Kidney (tissue), 14 donors: Measurements from ENCODE around the gene CAPN7. TPM values are rescaled to one million over a fixed set of nuclear protein-coding genes. Genes with fewer than 3 reads are reported as not detected.

ENCODE experiments used
- DNase-seq, 5 donors: peaks; one replicate each; pipeline ENCODE4 v3.0.0-alpha.2; 2013 to 2020
- FAIRE-seq: peaks from 2 replicates; lab custom pipeline; 2012; peaks lifted over from hg19 to GRCh38; lab: Jason Lieb, UNC
- H3K27ac ChIP-seq, 2 donors: one replicate each; pipeline ENCODE4 v1.7.0; 2013; ENCODE audit warnings: low read depth in 2 of 2, low read length in 2 of 2, inconsistent platforms in 1 of 2
- H3K27me3 ChIP-seq: one replicate; pipeline ENCODE4 v1.7.1; 2013; ENCODE audit warnings: low read length, inconsistent platforms; ENCODE audit not compliant: control insufficient read depth, insufficient read depth
- H3K36me3 ChIP-seq, 3 donors: one replicate each; pipeline versions ENCODE4 v1.7.0 to v1.7.1; 2013; ENCODE audit warnings: low read length in 3 of 3, control low read depth in 1 of 3, inconsistent platforms in 1 of 3; ENCODE audit not compliant: insufficient read depth in 3 of 3, control insufficient read depth in 2 of 3
- H3K4me1 ChIP-seq, 3 donors: one replicate each; pipeline versions ENCODE4 v1.7.0 to v1.7.1; 2013; ENCODE audit warnings: low read length in 3 of 3, inconsistent platforms in 1 of 3, low read depth in 1 of 3; ENCODE audit not compliant: control insufficient read depth in 2 of 3, insufficient read depth in 2 of 3
- H3K4me3 ChIP-seq, 3 donors: one replicate each; pipeline versions ENCODE4 v1.7.0 to v1.8.1; 2013; ENCODE audit warnings: low read length in 3 of 3, control low read depth in 1 of 3, inconsistent platforms in 1 of 3
- H3K9ac ChIP-seq, 3 donors: one replicate each; pipeline versions ENCODE4 v1.7.0 to v1.7.1; 2013; ENCODE audit warnings: low read length in 3 of 3, control low read depth in 1 of 3, inconsistent platforms in 1 of 3
- H3K9me3 ChIP-seq, 3 donors: one replicate each; pipeline versions ENCODE4 v1.7.0 to v1.7.1; 2013; ENCODE audit warnings: low read length in 3 of 3, control low read depth in 1 of 3, inconsistent platforms in 1 of 3; ENCODE audit not compliant: control insufficient read depth in 2 of 3, insufficient read depth in 1 of 3
- CTCF ChIP-seq: IDR thresholded peaks from 3 replicates; pipeline ENCODE4 v1.5.1; 2012; ENCODE audit warnings: mild to moderate bottlenecking, moderate library complexity, borderline replicate concordance; ENCODE audit not compliant: insufficient read depth; ENCODE audit errors: extremely low read depth
- intact Hi-C: fragments of 100-400 bp; cut with DNase I; formaldehyde crosslinking; loops from one replicate; pipeline ENCODE4 v1.11.1; 2022
- polyA plus RNA-seq: library from polyadenylated mRNA; stranded (reverse); fragments of 350-450 nt; fragmentation: Illumina TruSeq; extraction: RNeasy Lipid Tissue Mini Kit (QIAGEN cat#74804); gene quantifications from one replicate; pipeline ENCODE4 v1.2.3, GENCODE V29; 2014; ENCODE audit warnings: low read depth, low replicate concordance; ENCODE audit not compliant: insufficient read depth
- total RNA-seq: library from RNA; stranded (reverse); fragmentation: NEBNext Ultra II Directional; extraction: Animal tissue kit (Norgen Biotek cat#: 25700); gene quantifications from one replicate; pipeline ENCODE4 v1.2.1, GENCODE V29; 2021
- donor health status: control.
- donor health status: control.
- donor health status: control.
- donor health status: control.
- donor health status: control.
- donor health status: DM: yes; HTN: yes; CAD: no.
- donor health status: Normal renal cell carcinoma (clear cell type).

CAPN7 gene
- total and polyA plus RNA-seq, 2 donors from 2014 or later: 14.9 to 40.7 TPM

- intact Hi-C loops: no loop called here
- no peaks in the 10 kb centered on the region for H3K9me3 ChIP-seq
- peaks cover 5 to 51% (median 40%) of the 10 kb centered on the region in 3 donors for H3K36me3 ChIP-seq
- H3K9ac ChIP-seq: no peak overlapping the region
- DNase-seq (peak in 1 of 5 donors; percentile 19), FAIRE-seq (no peak)
- H3K27ac ChIP-seq: no peak overlapping the region
- no peak overlapping the region for H3K4me3 ChIP-seq
- no peaks in the 10 kb centered on the region for H3K4me1 ChIP-seq
- TF ChIP-seq CTCF: no peak
- H3K27me3 ChIP-seq: no peaks in the 10 kb centered on the region
These were observed 15.7 kb downstream of the CAPN7 start for GRCh38 chr3:15221574-15222217.

GRCh38 chr3:15223685-15224572 is 17.9 kb downstream of the CAPN7 start:
- Histone ChIP-seq H3K4me1 (no peaks in the 10 kb centered on the region), H3K9ac (no peak overlapping the region), H3K27me3 (no peaks in the 10 kb centered on the region), H3K36me3 (peaks cover 5 to 48% (median 35%) of the 10 kb centered on the region in 3 donors), H3K4me3 (no peak overlapping the region), H3K9me3 (no peaks in the 10 kb centered on the region), H3K27ac (no peak overlapping the region)
- DNase-seq (no peak), FAIRE-seq (no peak)
- intact Hi-C loops: no loop called here
- no peak for TF ChIP-seq CTCF

- H3K4me3 ChIP-seq: no peak overlapping the region
- H3K36me3 ChIP-seq: peaks cover 5 to 48% (median 27%) of the 10 kb centered on the region in 3 donors
- H3K9ac ChIP-seq: no peak overlapping the region
- no peaks in the 10 kb centered on the region for H3K4me1 ChIP-seq
- no peak for FAIRE-seq
- intact Hi-C loops: no loop called here
- H3K9me3 ChIP-seq: no peaks in the 10 kb centered on the region
- no peaks in the 10 kb centered on the region for H3K27me3 ChIP-seq
- no peak overlapping the region for H3K27ac ChIP-seq
- no peak for TF ChIP-seq CTCF
- DNase-seq: no peak
These were observed 22.1 kb downstream of the CAPN7 start for GRCh38 chr3:15228147-15228546.
